Measurements from ENCODE around the gene BNIP5. TPM values are rescaled to one million over a fixed set of nuclear protein-coding genes. Genes with fewer than 3 reads are reported as not detected.

BNIP5 gene
- total and polyA plus RNA-seq, 2 of the 13 experiments (the other 11 are each of a cell fraction or from before 2014, with no cell fraction given) = not detected

- ATAC-seq (no peak), DNase-seq (ENCODE audit: low spot score) (no peak), FAIRE-seq (no peak)
- TF ChIP-seq MYNN (CRISPR knock-in tag; IDR thresholded peaks at IDR 0.05; ENCODE audit: low read depth) = no peak
- no peak for TF ChIP-seq SAP130 (CRISPR knock-in tag; IDR thresholded peaks at IDR 0.05; ENCODE audit: low read depth)
- no peak for TF ChIP-seq ZNF136 (CRISPR knock-in tag; IDR thresholded peaks at IDR 0.05; ENCODE audit: low read depth)
- no peak for TF ChIP-seq RNF219 (CRISPR knock-in tag; IDR thresholded peaks at IDR 0.05)
- no peaks in the 10 kb centered on the region for H3K9me3 ChIP-seq (ENCODE audit: low read length)
- ChIA-PET POLR2A (no interaction called here), CTCF (ENCODE audit: low intra/inter-chr PET ratio, low total read pairs) (no interaction called here)
- H3K27me3 ChIP-seq (ENCODE audit: control insufficient read depth in 1 of 2, insufficient read depth in 2 of 2, low read length in 2 of 2) = 0 out of 5 replicates have a peak, but pooled peaks cover 0 to 3% of the 10 kb centered on the region in 2 experiments
- WGBS (ENCODE audit: low lambda C conversion rate) = 8% methylated on average over 3 of the region's 3 CpGs
- H3K36me3 ChIP-seq (replicated peaks in 1 of 2; ENCODE audit: control insufficient read depth in 1 of 2, insufficient read depth in 2 of 2, low read length in 2 of 2) = no peaks in the 10 kb centered on the region
- no peak overlapping the region for H3K27ac ChIP-seq (ENCODE audit: extremely low read length, insufficient read depth, low read length)
- H4K20me1 ChIP-seq (ENCODE audit: insufficient read depth, low read length) = no peaks in the 10 kb centered on the region
- in situ Hi-C loops (cut with HindIII; ENCODE audit: extremely low pct_ligation_motif_present, low pct_unique_long_range_greater_than_20kb) (no loop called here), intact Hi-C loops (cut with micrococcal nuclease; ENCODE audit: unreplicated experiment) (no loop called here)
- no peaks in the 10 kb centered on the region for H3K79me2 ChIP-seq (ENCODE audit: insufficient read depth, low read length)
- no TSS peak for BruUV-seq (replicated peaks)
- no peak overlapping the region for H3K4me3 ChIP-seq (replicated peaks in 1 of 3; ENCODE audit: insufficient read depth in 1 of 3, low read depth in 2 of 3, low read length in 3 of 3)
- H2AFZ ChIP-seq (ENCODE audit: low read length) = no peak overlapping the region
- H3K9ac ChIP-seq (ENCODE audit: insufficient read depth, low read depth, low read length) = no peak overlapping the region
- H3K4me2 ChIP-seq (ENCODE audit: low read depth, low read length) = no peak overlapping the region
- no peaks in the 10 kb centered on the region for H3K4me1 ChIP-seq (ENCODE audit: insufficient read depth, low read length)
Measured at GRCh38 chr6:36280467-36280866, 56.2 kb downstream of the BNIP5 start.

- POLR2A ChIA-PET = no interaction called here
- in situ Hi-C loops (cut with HindIII; ENCODE audit: extremely low pct_ligation_motif_present, low pct_unique_long_range_greater_than_20kb) = no loop called here
- ATAC-seq (no peak), FAIRE-seq (no peak), DNase-seq (ENCODE audit: low spot score) (no peak)
- H3K4me1 ChIP-seq (ENCODE audit: insufficient read depth, low read length) = no peaks in the 10 kb centered on the region
- no peak overlapping the region for H2AFZ ChIP-seq (ENCODE audit: low read length)
- intact Hi-C loops (cut with micrococcal nuclease; ENCODE audit: unreplicated experiment) = no loop called here
- H4K20me1 ChIP-seq (ENCODE audit: insufficient read depth, low read length) = no peaks in the 10 kb centered on the region
- H3K4me2 ChIP-seq (ENCODE audit: low read depth, low read length) = no peak overlapping the region
- WGBS (ENCODE audit: low lambda C conversion rate) = 28% methylated on average over 2 of the region's 2 CpGs
- H3K27me3 ChIP-seq (ENCODE audit: control insufficient read depth in 1 of 2, insufficient read depth in 2 of 2, low read length in 2 of 2) = peaks cover 0 to 14% of the 10 kb centered on the region in 2 experiments; a peak in 3 of 5 replicates
- H3K79me2 ChIP-seq (ENCODE audit: insufficient read depth, low read length) = no peaks in the 10 kb centered on the region
- no peak overlapping the region for H3K27ac ChIP-seq (ENCODE audit: extremely low read length, insufficient read depth, low read length)
- CTCF ChIA-PET (ENCODE audit: low intra/inter-chr PET ratio, low total read pairs) = no interaction called here
- H3K9ac ChIP-seq (ENCODE audit: insufficient read depth, low read depth, low read length) = no peak overlapping the region
- no peaks in the 10 kb centered on the region for H3K36me3 ChIP-seq (replicated peaks in 1 of 2; ENCODE audit: control insufficient read depth in 1 of 2, insufficient read depth in 2 of 2, low read length in 2 of 2)
- BruUV-seq (replicated peaks) = no TSS peak
- H3K9me3 ChIP-seq (ENCODE audit: low read length) = no peaks in the 10 kb centered on the region
- H3K4me3 ChIP-seq (replicated peaks in 1 of 3; ENCODE audit: insufficient read depth in 1 of 3, low read depth in 2 of 3, low read length in 3 of 3) = no peak overlapping the region
- TF ChIP-seq SMAD1 (CRISPR knock-in tag; IDR thresholded peaks at IDR 0.05; ENCODE audit: borderline replicate concordance, low read depth) (no peak), ATF4 (CRISPR knock-in tag; IDR thresholded peaks at IDR 0.05) (no peak), AHR (CRISPR knock-in tag; IDR thresholded peaks at IDR 0.05) (no peak), JUN (CRISPR knock-in tag; IDR thresholded peaks at IDR 0.05) (no peak), ZNF776 (CRISPR knock-in tag; IDR thresholded peaks at IDR 0.05) (no peak), HOMEZ (CRISPR knock-in tag; IDR thresholded peaks at IDR 0.05; ENCODE audit: low read depth) (no peak), TMF1 (CRISPR knock-in tag; IDR thresholded peaks at IDR 0.05; ENCODE audit: low read depth) (no peak), ARHGAP35 (CRISPR knock-in tag; IDR thresholded peaks at IDR 0.05; ENCODE audit: borderline replicate concordance) (no peak), ZNF512 (CRISPR knock-in tag; IDR thresholded peaks at IDR 0.05) (no peak)
Measured at GRCh38 chr6:36277946-36278470, 58.7 kb downstream of the BNIP5 start.

Measured in HepG2 (cell line).